DOHH2 (cell line): Measurements from ENCODE around the gene CD151.

Source experiments
- H3F3A ChIP-seq: fragments of 200-600 bp; sonication (generic), shearing (Covaris generic); 2 replicates; pipeline ENCODE4 v1.6.0; 2016; ENCODE audit warnings: antibody characterized with exemption, mild to moderate bottlenecking; ENCODE audit not compliant: control insufficient read depth, insufficient read depth
- H3K27ac ChIP-seq: fragments of 200-600 bp; sonication (generic); 2 replicates; pipeline ENCODE4 v1.5.1; 2014; ENCODE audit warnings: low read depth, mild to moderate bottlenecking, low read length, moderate library complexity
- H3K27me3 ChIP-seq: fragments of 200-600 bp; sonication (generic); 2 replicates; pipeline ENCODE4 v1.6.1; 2014; ENCODE audit warnings: mild to moderate bottlenecking, low read length, mixed read lengths; ENCODE audit not compliant: control insufficient read depth
- H3K36me3 ChIP-seq: fragments of 200-600 bp; sonication (generic); 2 replicates; pipeline ENCODE4 v1.6.1; 2014; ENCODE audit warnings: mild to moderate bottlenecking, low read length, moderate library complexity, mixed read lengths; ENCODE audit not compliant: control insufficient read depth
- H3K4me1 ChIP-seq: fragments of 200-600 bp; sonication (generic); 2 replicates; pipeline ENCODE4 v1.6.1; 2014; ENCODE audit warnings: mild to moderate bottlenecking, low read length, mixed read lengths; ENCODE audit not compliant: control insufficient read depth
- H3K4me2 ChIP-seq: fragments of 200-600 bp; sonication (generic); 2 replicates; pipeline ENCODE4 v1.6.0; 2014; ENCODE audit warnings: mild to moderate bottlenecking, low read length, moderate library complexity
- H3K4me3 ChIP-seq: fragments of 200-600 bp; sonication (generic); 2 replicates; pipeline ENCODE4 v1.5.1; 2014; ENCODE audit warnings: mild to moderate bottlenecking, low read length, mixed read lengths
- H3K79me2 ChIP-seq: fragments of 200-600 bp; sonication (generic); 2 replicates; pipeline ENCODE4 v1.6.1; 2014; ENCODE audit warnings: mild to moderate bottlenecking, low read length, mixed read lengths; ENCODE audit not compliant: control insufficient read depth
- H3K9me2 ChIP-seq: fragments of 200-600 bp; sonication (generic); replicated peaks from 2 replicates; pipeline ENCODE4 v1.6.1; 2014; ENCODE audit warnings: mild to moderate bottlenecking, low read length, mixed read lengths; ENCODE audit not compliant: control insufficient read depth
- H3K9me3 ChIP-seq: fragments of 200-600 bp; sonication (generic); 2 replicates; pipeline ENCODE4 v1.6.1; 2014; ENCODE audit warnings: antibody characterized with exemption, low read length, mixed read lengths; ENCODE audit not compliant: control insufficient read depth, insufficient read depth
- H4K20me1 ChIP-seq: fragments of 200-600 bp; sonication (generic); 2 replicates; pipeline ENCODE4 v1.6.0; 2014; ENCODE audit warnings: low read depth, mild to moderate bottlenecking, antibody characterized with exemption, low read length, moderate library complexity; ENCODE audit not compliant: control insufficient read depth, insufficient read depth
- EZH2phosphoT487 ChIP-seq: fragments of 200-600 bp; sonication (generic); IDR thresholded peaks from 2 replicates; pipeline ENCODE4 v1.6.1; 2017; ENCODE audit warnings: borderline replicate concordance, mild to moderate bottlenecking, antibody characterized with exemption, low read length, moderate library complexity, mixed read lengths
- TF ChIP-seq, protein P1 (sequence below): fragments of 200-600 bp; sonication (generic); IDR thresholded peaks from one replicate; pipeline ENCODE4 v1.5.1; 2014; ENCODE audit warnings: antibody characterized with exemption, mild to moderate bottlenecking, low read depth, low read length; ENCODE audit not compliant: poor library complexity, severe bottlenecking

CD151 gene

DNA sequence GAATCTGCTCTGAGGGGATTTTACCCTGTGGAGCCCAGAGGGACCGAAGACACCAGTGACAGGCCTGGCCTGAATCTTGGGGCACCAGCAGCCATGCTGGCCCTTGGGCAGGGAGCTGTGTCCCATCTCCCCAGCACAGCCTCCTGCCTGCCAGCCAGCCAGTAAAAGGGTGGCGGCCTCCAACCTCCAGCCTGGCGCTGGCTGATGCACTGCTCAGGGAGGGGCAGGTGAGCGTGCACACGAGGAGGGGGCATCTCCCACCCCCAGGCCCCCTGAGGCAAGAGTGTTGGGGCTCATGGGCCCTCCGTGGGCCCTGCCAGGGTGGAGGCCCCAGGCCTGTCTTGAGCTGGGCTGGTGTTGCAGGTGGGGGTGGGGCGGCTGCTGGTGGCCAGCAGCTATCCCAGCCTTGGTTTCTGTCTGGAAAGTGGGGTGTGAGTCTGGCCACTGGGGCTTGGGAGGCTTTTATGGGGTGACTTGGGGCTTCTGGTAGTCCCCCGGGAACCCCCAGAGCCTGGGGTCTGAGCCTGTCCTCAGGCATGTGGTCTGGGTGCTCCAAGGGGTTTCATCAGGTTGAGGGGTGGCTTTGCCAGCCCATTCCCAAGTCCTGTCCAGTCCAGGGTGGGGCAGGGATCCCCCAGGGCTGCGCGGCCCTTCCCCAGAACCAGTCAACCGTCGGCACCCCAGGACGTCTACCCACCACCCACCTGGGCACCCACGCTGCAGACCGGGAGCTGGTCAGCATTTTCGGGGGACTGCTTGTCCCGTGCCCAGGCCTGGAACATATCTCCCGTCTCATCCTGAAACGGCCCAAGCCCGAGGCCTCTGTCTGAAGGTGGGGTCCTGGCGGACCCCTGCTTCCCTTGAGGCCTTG is 27.7 kb downstream of the CD151 start:
- H3K27ac ChIP-seq: no peak overlapping the region
- H4K20me1 ChIP-seq: no peaks in the 10 kb centered on the region
- no peaks in the 10 kb centered on the region for H3K9me3 ChIP-seq
- H3K36me3 ChIP-seq: no peaks in the 10 kb centered on the region
- H3K4me1 ChIP-seq: no peaks in the 10 kb centered on the region
- H3K79me2 ChIP-seq: no peaks in the 10 kb centered on the region
- H3K27me3 ChIP-seq: no peaks in the 10 kb centered on the region
- H3K4me3 ChIP-seq: no peak overlapping the region
- TF ChIP-seq, protein P1, sequence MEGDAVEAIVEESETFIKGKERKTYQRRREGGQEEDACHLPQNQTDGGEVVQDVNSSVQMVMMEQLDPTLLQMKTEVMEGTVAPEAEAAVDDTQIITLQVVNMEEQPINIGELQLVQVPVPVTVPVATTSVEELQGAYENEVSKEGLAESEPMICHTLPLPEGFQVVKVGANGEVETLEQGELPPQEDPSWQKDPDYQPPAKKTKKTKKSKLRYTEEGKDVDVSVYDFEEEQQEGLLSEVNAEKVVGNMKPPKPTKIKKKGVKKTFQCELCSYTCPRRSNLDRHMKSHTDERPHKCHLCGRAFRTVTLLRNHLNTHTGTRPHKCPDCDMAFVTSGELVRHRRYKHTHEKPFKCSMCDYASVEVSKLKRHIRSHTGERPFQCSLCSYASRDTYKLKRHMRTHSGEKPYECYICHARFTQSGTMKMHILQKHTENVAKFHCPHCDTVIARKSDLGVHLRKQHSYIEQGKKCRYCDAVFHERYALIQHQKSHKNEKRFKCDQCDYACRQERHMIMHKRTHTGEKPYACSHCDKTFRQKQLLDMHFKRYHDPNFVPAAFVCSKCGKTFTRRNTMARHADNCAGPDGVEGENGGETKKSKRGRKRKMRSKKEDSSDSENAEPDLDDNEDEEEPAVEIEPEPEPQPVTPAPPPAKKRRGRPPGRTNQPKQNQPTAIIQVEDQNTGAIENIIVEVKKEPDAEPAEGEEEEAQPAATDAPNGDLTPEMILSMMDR: no peak
- no peak for TF ChIP-seq EZH2phosphoT487
- H3F3A ChIP-seq: no peaks in the 10 kb centered on the region
- no peaks in the 10 kb centered on the region for H3K9me2 ChIP-seq
- H3K4me2 ChIP-seq: no peak overlapping the region

DNA sequence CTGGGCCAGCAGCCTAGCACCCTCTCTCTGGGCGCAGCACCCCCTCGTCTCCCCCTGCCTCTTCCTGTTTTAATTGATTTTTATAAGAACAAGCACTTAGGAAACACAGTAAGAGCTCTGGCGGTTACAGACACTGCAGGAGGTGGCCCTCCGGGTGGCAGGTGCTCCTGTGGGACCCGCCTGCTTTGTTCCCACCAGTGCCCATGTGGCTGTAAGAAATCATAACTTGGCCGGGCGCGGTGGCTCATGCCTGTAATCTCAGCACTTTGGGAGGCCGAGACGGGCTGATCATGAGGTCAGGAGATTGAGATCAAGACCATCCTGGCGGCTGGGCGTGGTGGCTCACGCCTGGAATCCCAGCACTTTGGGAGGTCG is 28.3 kb downstream of the CD151 start:
- Histone ChIP-seq H3K36me3 (no peaks in the 10 kb centered on the region), H3K4me2 (no peak overlapping the region), H4K20me1 (no peaks in the 10 kb centered on the region), H3K79me2 (no peaks in the 10 kb centered on the region), H3K4me3 (no peak overlapping the region), H3K27me3 (no peaks in the 10 kb centered on the region), H3F3A (no peaks in the 10 kb centered on the region), H3K9me3 (no peaks in the 10 kb centered on the region), H3K27ac (no peak overlapping the region), H3K4me1 (no peaks in the 10 kb centered on the region), H3K9me2 (no peaks in the 10 kb centered on the region)
- TF ChIP-seq, protein P1: no peak
- TF ChIP-seq EZH2phosphoT487: no peak

DNA sequence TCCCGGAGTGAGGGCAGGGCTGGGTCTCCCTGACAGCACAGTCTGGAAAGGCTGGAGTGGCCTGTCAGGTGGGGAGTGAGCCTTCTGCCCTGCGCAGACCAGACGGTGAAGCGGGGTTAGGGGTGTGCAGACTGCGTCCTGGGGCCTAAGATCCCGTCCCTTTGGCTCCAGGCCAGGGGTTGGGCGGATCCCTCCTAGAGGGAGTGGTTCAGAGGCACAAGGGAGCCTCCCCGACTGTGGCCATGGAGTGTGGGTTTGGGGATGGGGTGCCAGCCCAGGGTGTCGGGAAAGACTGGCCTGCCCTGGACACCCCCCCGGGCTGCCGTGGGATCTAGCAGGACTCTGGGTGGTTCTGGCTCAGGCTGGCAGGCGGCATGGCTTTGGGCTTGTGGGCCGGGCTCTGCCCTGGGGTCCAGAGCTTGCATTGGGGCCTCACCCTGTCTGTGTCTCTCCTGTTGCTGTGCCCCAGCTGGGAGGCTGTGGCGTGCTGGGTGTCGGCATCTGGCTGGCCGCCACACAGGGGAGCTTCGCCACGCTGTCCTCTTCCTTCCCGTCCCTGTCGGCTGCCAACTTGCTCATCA is 29.4 kb downstream of the CD151 start:
- Histone ChIP-seq H3K27me3 (no peaks in the 10 kb centered on the region), H3K9me2 (no peaks in the 10 kb centered on the region), H3K4me1 (no peaks in the 10 kb centered on the region), H3K27ac (no peak overlapping the region), H4K20me1 (no peaks in the 10 kb centered on the region), H3K4me2 (no peak overlapping the region), H3F3A (no peaks in the 10 kb centered on the region), H3K79me2 (no peaks in the 10 kb centered on the region), H3K9me3 (no peaks in the 10 kb centered on the region), H3K36me3 (no peaks in the 10 kb centered on the region), H3K4me3 (no peak overlapping the region)
- no peak for TF ChIP-seq EZH2phosphoT487
- TF ChIP-seq, protein P1: no peak
